Measurements from ENCODE around the gene HPF1. TPM values are rescaled to one million over a fixed set of nuclear protein-coding genes. Genes with fewer than 3 reads are reported as not detected.
A peak's percentile ranks its signal among the peaks of the same experiment; 100 is the strongest.
"Not testable (repeated sequence)": the region's sequence is repeated elsewhere in the genome, so short reads cannot be mapped to it uniquely, and the experiment has no call there.

The HPF1 gene
- total RNA-seq, 2 donors from 2014 or later, result 28.7 to 32.4 TPM

GRCh38 chr4:169758401-169758962 is 738 bp upstream of the HPF1 start:
- DNase-seq (ENCODE audit: low spot score in 2 of 2) (no peak), ATAC-seq (no peak)
- peak overlapping the region in 1 of 2 donors; percentile 89 for H3K27ac Mint-ChIP-seq
- H3K9me3 Mint-ChIP-seq, result no peaks in the 10 kb centered on the region
- peaks cover 7 to 13% of the 10 kb centered on the region in 2 donors for H3K36me3 Mint-ChIP-seq

- DNase-seq (ENCODE audit: low spot score in 2 of 2), result no peak
- H3K36me3 Mint-ChIP-seq, result peaks cover 7 to 20% of the 10 kb centered on the region in 2 donors
- no peaks in the 10 kb centered on the region for H3K9me3 Mint-ChIP-seq
- peak; percentile 30 to 40 for ATAC-seq
- peak overlapping the region; percentile 89 to 96 for H3K27ac Mint-ChIP-seq
Observed at GRCh38 chr4:169756971-169757574, 671 bp downstream of the HPF1 start.

- Mint-ChIP-seq H3K36me3 (peaks cover 0 to 5% of the 10 kb centered on the region in 2 donors), H3K9me3 (no peaks in the 10 kb centered on the region), H3K27ac (no peak overlapping the region)
- ATAC-seq (peak; percentile 26 to 62), DNase-seq (ENCODE audit: low spot score in 2 of 2) (no peak)
Observed at GRCh38 chr4:169745291-169745690, 12.5 kb downstream of the HPF1 start.

- Mint-ChIP-seq H3K27ac (no peak overlapping the region), H3K36me3 (peaks cover 0 to 5% of the 10 kb centered on the region in 2 donors), H3K9me3 (no peaks in the 10 kb centered on the region)
- ATAC-seq, result no peak
- no peak for DNase-seq (ENCODE audit: low spot score in 2 of 2)
Observed at GRCh38 chr4:169744601-169745000, 13.1 kb downstream of the HPF1 start.

- ATAC-seq (no peak), DNase-seq (ENCODE audit: low spot score in 2 of 2) (no peak)
- Mint-ChIP-seq H3K36me3 (peaks cover 11 to 12% of the 10 kb centered on the region in 2 donors), H3K27ac (no peak overlapping the region), H3K9me3 (no peaks in the 10 kb centered on the region)
Observed at GRCh38 chr4:169741569-169741968, 16.2 kb downstream of the HPF1 start.

GRCh38 chr4:169738604-169739003 is 19.1 kb downstream of the HPF1 start:
- peaks cover 12 to 16% of the 10 kb centered on the region in 2 donors for H3K36me3 Mint-ChIP-seq
- ATAC-seq; DNase-seq (ENCODE audit: low spot score in 2 of 2); H3K9me3 Mint-ChIP-seq; H3K27ac Mint-ChIP-seq: not testable (repeated sequence)

- H3K36me3 Mint-ChIP-seq, result peaks cover 0 to 12% of the 10 kb centered on the region in 2 donors
- no peak overlapping the region for H3K27ac Mint-ChIP-seq
- H3K9me3 Mint-ChIP-seq, result no peaks in the 10 kb centered on the region
- no peak for ATAC-seq
- no peak for DNase-seq (ENCODE audit: low spot score in 2 of 2)
Observed at GRCh38 chr4:169730564-169730963, 27.2 kb downstream of the HPF1 start.

- Mint-ChIP-seq H3K36me3 (peaks cover 0 to 9% of the 10 kb centered on the region in 2 donors), H3K27ac (no peak overlapping the region), H3K9me3 (no peaks in the 10 kb centered on the region)
- DNase-seq (ENCODE audit: low spot score in 2 of 2) (no peak), ATAC-seq (no peak)
Observed at GRCh38 chr4:169727616-169728015, 30.1 kb downstream of the HPF1 start.

- Mint-ChIP-seq H3K9me3 (no peaks in the 10 kb centered on the region), H3K36me3 (no peaks in the 10 kb centered on the region), H3K27ac (no peak overlapping the region)
- no peak for DNase-seq (ENCODE audit: low spot score in 2 of 2)
- no peak for ATAC-seq
Observed at GRCh38 chr4:169724260-169724659, 33.5 kb downstream of the HPF1 start.

- Mint-ChIP-seq H3K27ac (no peak overlapping the region), H3K9me3 (no peaks in the 10 kb centered on the region)
- no peak for DNase-seq (ENCODE audit: low spot score in 2 of 2)
Observed at GRCh38 chr4:169723207-169723965, 34.4 kb downstream of the HPF1 start.

GRCh38 chr4:169720529-169720928 is 37.2 kb downstream of the HPF1 start:
- Mint-ChIP-seq H3K27ac (no peak overlapping the region), H3K9me3 (no peaks in the 10 kb centered on the region), H3K36me3 (no peaks in the 10 kb centered on the region)
- ATAC-seq, result peak in 1 of 2 donors; percentile 83
- no peak for DNase-seq (ENCODE audit: low spot score in 2 of 2)

More at GRCh38 chr4:169723207-169723965, 34.4 kb downstream of the HPF1 start:
- no peaks in the 10 kb centered on the region for H3K36me3 Mint-ChIP-seq
- no peak for ATAC-seq

GRCh38 chr4:169716677-169717076 is 41.1 kb downstream of the HPF1 start:
- Mint-ChIP-seq H3K9me3 (no peaks in the 10 kb centered on the region), H3K27ac (no peak overlapping the region), H3K36me3 (no peaks in the 10 kb centered on the region)
- DNase-seq (ENCODE audit: low spot score in 2 of 2), result no peak
- no peak for ATAC-seq

GRCh38 chr4:169715826-169716225 is 41.9 kb downstream of the HPF1 start:
- Mint-ChIP-seq H3K27ac (no peak overlapping the region), H3K36me3 (no peaks in the 10 kb centered on the region), H3K9me3 (no peaks in the 10 kb centered on the region)
- ATAC-seq (no peak), DNase-seq (ENCODE audit: low spot score in 2 of 2) (no peak)

GRCh38 chr4:169707958-169708643 is 49.6 kb downstream of the HPF1 start:
- Mint-ChIP-seq H3K9me3 (no peaks in the 10 kb centered on the region), H3K36me3 (no peaks in the 10 kb centered on the region), H3K27ac (no peak overlapping the region)
- ATAC-seq (no peak), DNase-seq (ENCODE audit: low spot score in 2 of 2) (no peak)

GRCh38 chr4:169698331-169698730 is 59.4 kb downstream of the HPF1 start:
- DNase-seq (ENCODE audit: low spot score in 2 of 2), result no peak
- no peak for ATAC-seq
- Mint-ChIP-seq H3K27ac (no peak overlapping the region), H3K36me3 (peaks cover 6 to 12% of the 10 kb centered on the region in 2 donors), H3K9me3 (no peaks in the 10 kb centered on the region)

- Mint-ChIP-seq H3K9me3 (no peaks in the 10 kb centered on the region), H3K27ac (no peak overlapping the region), H3K36me3 (peaks cover 0 to 15% of the 10 kb centered on the region in 2 donors)
- ATAC-seq (no peak), DNase-seq (ENCODE audit: low spot score in 2 of 2) (no peak)
Observed at GRCh38 chr4:169690787-169691186, 67.0 kb downstream of the HPF1 start.

- Mint-ChIP-seq H3K27ac (no peak overlapping the region), H3K36me3 (peaks cover 0 to 15% of the 10 kb centered on the region in 2 donors), H3K9me3 (no peaks in the 10 kb centered on the region)
- ATAC-seq (no peak), DNase-seq (ENCODE audit: low spot score in 2 of 2) (no peak)
Observed at GRCh38 chr4:169689681-169690080, 68.1 kb downstream of the HPF1 start.
